ENCODE data around the gene FAM131C. TPM values are rescaled to one million over a fixed set of nuclear protein-coding genes. Genes with fewer than 3 reads are reported as not detected.
"Not testable (repeated sequence)": the region's sequence is repeated elsewhere in the genome, so short reads cannot be mapped to it uniquely, and the experiment has no call there.

The FAM131C gene
- total and polyA plus RNA-seq, 10 of the 15 experiments (the other 5 are each of a cell fraction or from before 2014, with no cell fraction given): 0.03 TPM; not detected in 9

DNA sequence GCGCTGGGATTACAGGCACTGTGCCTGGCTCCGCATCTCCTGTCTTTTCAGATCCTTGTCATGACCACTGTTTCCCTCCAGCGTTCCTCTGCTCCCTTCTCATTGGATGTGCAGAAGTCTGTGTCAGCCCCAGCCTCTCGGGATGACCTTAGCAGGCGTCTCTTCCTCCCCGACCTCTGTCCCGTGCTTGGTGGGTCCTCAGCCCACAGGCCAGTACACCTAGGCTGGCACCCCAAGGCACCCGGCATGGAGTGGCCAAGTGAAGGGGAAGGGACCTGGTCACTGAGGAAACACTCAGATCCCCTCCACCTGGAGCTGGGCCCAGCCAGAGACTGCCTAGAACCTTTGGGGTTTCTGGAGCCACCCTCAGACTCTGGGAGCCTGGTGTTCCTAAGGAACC is 32.3 kb downstream of the FAM131C start (continued):
- TF ChIP-seq NFYA (IDR thresholded peaks at IDR 0.05; ENCODE audit: borderline replicate concordance, low read depth, low read length) (no peak), MYC (IDR thresholded peaks at IDR 0.05; ENCODE audit: insufficient read depth, insufficient read length, insufficient replicate concordance, low read length, severe bottlenecking) (no peak)

DNA sequence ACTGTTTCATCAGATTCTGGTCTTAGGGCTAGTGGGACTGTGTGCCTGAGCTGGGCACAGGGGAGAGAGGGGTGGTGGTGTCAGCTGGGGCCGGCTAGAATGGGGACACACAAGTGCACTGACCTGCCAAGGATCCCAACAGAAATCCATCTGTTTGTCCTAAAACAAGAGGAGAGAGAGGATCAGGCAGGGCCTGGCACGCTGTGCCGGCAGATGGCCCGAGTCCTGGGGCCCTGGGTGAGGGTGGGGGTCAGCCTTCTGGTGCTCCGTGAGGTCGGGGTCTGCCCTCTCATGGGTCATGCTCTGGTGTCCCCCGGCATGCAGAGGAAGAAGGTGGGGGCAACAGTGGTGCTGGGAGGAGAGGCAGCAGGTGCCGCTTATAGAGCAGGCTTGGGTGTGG is 33.6 kb downstream of the FAM131C start:
- BruUV-seq (replicated peaks); H3K27me3 ChIP-seq (replicated peaks in 1 of 2; ENCODE audit: control insufficient read depth in 2 of 2, insufficient read depth in 2 of 2, low read length in 1 of 2); H3K79me2 ChIP-seq (ENCODE audit: control insufficient read depth, insufficient read depth, low read length); in situ Hi-C loops (cut with MboI); H3K4me2 ChIP-seq (ENCODE audit: control insufficient read depth, insufficient read depth); ATAC-seq; H2AFZ ChIP-seq (ENCODE audit: control insufficient read depth, low read depth, low read length); CTCF ChIA-PET; H3K4me3 ChIP-seq; DNase-seq (ENCODE audit: low read depth, low spot score); FAIRE-seq; POLR2A ChIA-PET; RAD21 ChIA-PET (ENCODE audit: unreplicated experiment); H3K9ac ChIP-seq (ENCODE audit: control insufficient read depth, insufficient read depth, low read length); H3K27ac ChIP-seq (ENCODE audit: control insufficient read depth, insufficient read depth); H4K20me1 ChIP-seq (ENCODE audit: control insufficient read depth, insufficient read depth); H3K4me1 ChIP-seq (ENCODE audit: control insufficient read depth, insufficient read depth, low read length); H3K9me3 ChIP-seq (replicated peaks; ENCODE audit: control insufficient read depth, insufficient read depth, low read length); H3K36me3 ChIP-seq (ENCODE audit: control insufficient read depth in 2 of 2, insufficient read depth in 2 of 2, low read length in 1 of 2): not testable (repeated sequence)
- WGBS (ENCODE audit: insufficient coverage, insufficient replicate concordance, low lambda C conversion rate, missing lambda C conversion rate): 34% methylated on average over 8 of the region's 8 CpGs
- intact Hi-C loops (cut with micrococcal nuclease; ENCODE audit: unreplicated experiment): loop anchor here (1.0 kb wide), 1 partner anchor 22 kb away; no protein-coding TSS in a partner anchor
- SMC1A ChIA-PET (ENCODE audit: uncharacterized antibody, unreplicated experiment): interaction anchor here (0.6 kb wide), 1 partner anchor 187 kb away, joined by 3 read pairs; no protein-coding TSS in a partner anchor

DNA sequence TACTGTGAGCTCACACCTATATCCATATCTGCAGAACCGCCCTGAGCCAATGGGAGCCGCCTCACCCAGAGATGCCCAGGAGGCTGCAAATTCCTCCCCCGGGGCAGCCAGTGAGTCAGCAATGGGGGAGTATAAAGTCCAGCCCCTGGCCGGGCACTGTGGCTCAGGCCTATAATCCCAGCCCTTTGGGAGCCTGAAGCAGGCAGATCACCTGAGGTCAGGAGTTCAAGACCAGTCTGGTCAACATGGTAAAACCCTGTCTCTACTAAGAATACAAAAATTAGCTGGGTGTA is 34.9 kb downstream of the FAM131C start:
- ATAC-seq: no peak
- Histone ChIP-seq H2AFZ (ENCODE audit: control insufficient read depth, low read depth, low read length) (no peak overlapping the region), H3K27ac (ENCODE audit: control insufficient read depth, insufficient read depth) (no peak overlapping the region), H3K79me2 (ENCODE audit: control insufficient read depth, insufficient read depth, low read length) (no peaks in the 10 kb centered on the region), H4K20me1 (ENCODE audit: control insufficient read depth, insufficient read depth) (no peaks in the 10 kb centered on the region), H3K9ac (ENCODE audit: control insufficient read depth, insufficient read depth, low read length) (no peak overlapping the region), H3K4me3 (no peak overlapping the region), H3K9me3 (replicated peaks; ENCODE audit: control insufficient read depth, insufficient read depth, low read length) (no peaks in the 10 kb centered on the region), H3K4me2 (ENCODE audit: control insufficient read depth, insufficient read depth) (no peak overlapping the region), H3K36me3 (ENCODE audit: control insufficient read depth in 2 of 2, insufficient read depth in 2 of 2, low read length in 1 of 2) (no peaks in the 10 kb centered on the region), H3K4me1 (ENCODE audit: control insufficient read depth, insufficient read depth, low read length) (no peaks in the 10 kb centered on the region), H3K27me3 (replicated peaks in 1 of 2; ENCODE audit: control insufficient read depth in 2 of 2, insufficient read depth in 2 of 2, low read length in 1 of 2) (no peaks in the 10 kb centered on the region)
- FAIRE-seq: no peak
- ChIA-PET CTCF (interaction anchor here (0.7 kb wide), 1 partner anchor 44 kb away, joined by 3 read pairs; no protein-coding TSS in a partner anchor), POLR2A (no interaction called here), SMC1A (ENCODE audit: uncharacterized antibody, unreplicated experiment) (no interaction called here), RAD21 (ENCODE audit: unreplicated experiment) (no interaction called here)
- intact Hi-C loops (cut with micrococcal nuclease; ENCODE audit: unreplicated experiment): no loop called here
- 13% methylated on average over 4 of the region's 4 CpGs for WGBS (ENCODE audit: insufficient coverage, insufficient replicate concordance, low lambda C conversion rate, missing lambda C conversion rate)
- no peak for DNase-seq (ENCODE audit: low read depth, low spot score)
- in situ Hi-C loops (cut with MboI): no loop called here
- BruUV-seq (replicated peaks): no TSS peak
- TF ChIP-seq EGR1 (IDR thresholded peaks at IDR 0.05; ENCODE audit: borderline replicate concordance in 1 of 2, low read depth in 2 of 2, low read length in 2 of 2) (no peak), GATAD2B (conservative IDR thresholded peaks at IDR 0.05; ENCODE audit: low read depth) (no peak), HDAC6 (IDR thresholded peaks at IDR 0.05; ENCODE audit: unreplicated experiment) (no peak), HCFC1 (IDR thresholded peaks at IDR 0.05; ENCODE audit: low read length) (no peak)
- TF ChIP-seq, protein P1, sequence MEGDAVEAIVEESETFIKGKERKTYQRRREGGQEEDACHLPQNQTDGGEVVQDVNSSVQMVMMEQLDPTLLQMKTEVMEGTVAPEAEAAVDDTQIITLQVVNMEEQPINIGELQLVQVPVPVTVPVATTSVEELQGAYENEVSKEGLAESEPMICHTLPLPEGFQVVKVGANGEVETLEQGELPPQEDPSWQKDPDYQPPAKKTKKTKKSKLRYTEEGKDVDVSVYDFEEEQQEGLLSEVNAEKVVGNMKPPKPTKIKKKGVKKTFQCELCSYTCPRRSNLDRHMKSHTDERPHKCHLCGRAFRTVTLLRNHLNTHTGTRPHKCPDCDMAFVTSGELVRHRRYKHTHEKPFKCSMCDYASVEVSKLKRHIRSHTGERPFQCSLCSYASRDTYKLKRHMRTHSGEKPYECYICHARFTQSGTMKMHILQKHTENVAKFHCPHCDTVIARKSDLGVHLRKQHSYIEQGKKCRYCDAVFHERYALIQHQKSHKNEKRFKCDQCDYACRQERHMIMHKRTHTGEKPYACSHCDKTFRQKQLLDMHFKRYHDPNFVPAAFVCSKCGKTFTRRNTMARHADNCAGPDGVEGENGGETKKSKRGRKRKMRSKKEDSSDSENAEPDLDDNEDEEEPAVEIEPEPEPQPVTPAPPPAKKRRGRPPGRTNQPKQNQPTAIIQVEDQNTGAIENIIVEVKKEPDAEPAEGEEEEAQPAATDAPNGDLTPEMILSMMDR (IDR thresholded peaks at IDR 0.05 in 2 of 3, conservative IDR thresholded peaks at IDR 0.05 in 1 of 3; ENCODE audit: control insufficient read depth in 2 of 3, extremely low read depth in 1 of 3, insufficient read depth in 1 of 3, low read depth in 3 of 3, low read length in 3 of 3): no peak
- TF ChIP-seq, protein P2, sequence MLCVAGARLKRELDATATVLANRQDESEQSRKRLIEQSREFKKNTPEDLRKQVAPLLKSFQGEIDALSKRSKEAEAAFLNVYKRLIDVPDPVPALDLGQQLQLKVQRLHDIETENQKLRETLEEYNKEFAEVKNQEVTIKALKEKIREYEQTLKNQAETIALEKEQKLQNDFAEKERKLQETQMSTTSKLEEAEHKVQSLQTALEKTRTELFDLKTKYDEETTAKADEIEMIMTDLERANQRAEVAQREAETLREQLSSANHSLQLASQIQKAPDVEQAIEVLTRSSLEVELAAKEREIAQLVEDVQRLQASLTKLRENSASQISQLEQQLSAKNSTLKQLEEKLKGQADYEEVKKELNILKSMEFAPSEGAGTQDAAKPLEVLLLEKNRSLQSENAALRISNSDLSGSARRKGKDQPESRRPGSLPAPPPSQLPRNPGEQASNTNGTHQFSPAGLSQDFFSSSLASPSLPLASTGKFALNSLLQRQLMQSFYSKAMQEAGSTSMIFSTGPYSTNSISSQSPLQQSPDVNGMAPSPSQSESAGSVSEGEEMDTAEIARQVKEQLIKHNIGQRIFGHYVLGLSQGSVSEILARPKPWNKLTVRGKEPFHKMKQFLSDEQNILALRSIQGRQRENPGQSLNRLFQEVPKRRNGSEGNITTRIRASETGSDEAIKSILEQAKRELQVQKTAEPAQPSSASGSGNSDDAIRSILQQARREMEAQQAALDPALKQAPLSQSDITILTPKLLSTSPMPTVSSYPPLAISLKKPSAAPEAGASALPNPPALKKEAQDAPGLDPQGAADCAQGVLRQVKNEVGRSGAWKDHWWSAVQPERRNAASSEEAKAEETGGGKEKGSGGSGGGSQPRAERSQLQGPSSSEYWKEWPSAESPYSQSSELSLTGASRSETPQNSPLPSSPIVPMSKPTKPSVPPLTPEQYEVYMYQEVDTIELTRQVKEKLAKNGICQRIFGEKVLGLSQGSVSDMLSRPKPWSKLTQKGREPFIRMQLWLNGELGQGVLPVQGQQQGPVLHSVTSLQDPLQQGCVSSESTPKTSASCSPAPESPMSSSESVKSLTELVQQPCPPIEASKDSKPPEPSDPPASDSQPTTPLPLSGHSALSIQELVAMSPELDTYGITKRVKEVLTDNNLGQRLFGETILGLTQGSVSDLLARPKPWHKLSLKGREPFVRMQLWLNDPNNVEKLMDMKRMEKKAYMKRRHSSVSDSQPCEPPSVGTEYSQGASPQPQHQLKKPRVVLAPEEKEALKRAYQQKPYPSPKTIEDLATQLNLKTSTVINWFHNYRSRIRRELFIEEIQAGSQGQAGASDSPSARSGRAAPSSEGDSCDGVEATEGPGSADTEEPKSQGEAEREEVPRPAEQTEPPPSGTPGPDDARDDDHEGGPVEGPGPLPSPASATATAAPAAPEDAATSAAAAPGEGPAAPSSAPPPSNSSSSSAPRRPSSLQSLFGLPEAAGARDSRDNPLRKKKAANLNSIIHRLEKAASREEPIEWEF (IDR thresholded peaks at IDR 0.05; ENCODE audit: insufficient replicate concordance, low read depth, low read length): no peak

All from GM12878 (cell line).